Suprapubic skin (tissue), 2 donors: ENCODE results near the gene SAMD4B.

Source experiments
- EP300 ChIP-seq: sonication (generic); formaldehyde crosslinking; IDR thresholded peaks from one replicate; pipeline ENCODE4 v1.6.1; 2017; ENCODE audit warnings: antibody characterized with exemption
- POLR2A ChIP-seq, 2 donors: fragments of 450-650 bp; IDR thresholded peaks; one replicate each; pipeline ENCODE4 v1.6.1; 2017; ENCODE audit warnings: antibody characterized with exemption in 2 of 2, mild to moderate bottlenecking in 2 of 2, moderate library complexity in 2 of 2

- TF ChIP-seq EP300 (peak; percentile 81), POLR2A (IDR thresholded peaks at IDR 0.05) (peak; percentile 54 to 93)
Measured at GRCh38 chr19:39403331-39404312, 61.4 kb downstream of the SAMD4B start.
